Keratinocyte (primary cell): ENCODE data around the gene GLT1D1. TPM values are rescaled to one million over a fixed set of nuclear protein-coding genes. Genes with fewer than 3 reads are reported as not detected.

Experiments used
- DNase-seq: peaks from one replicate; pipeline ENCODE4 v3.0.0-alpha.2; 2011; ENCODE audit warnings: low read depth, missing footprints, low spot score
- FAIRE-seq: peaks from 2 replicates; lab custom pipeline; 2011; peaks lifted over from hg19 to GRCh38; lab: Jason Lieb, UNC
- H2AFZ ChIP-seq: 2 replicates; pipeline ENCODE4 v1.6.0; 2012; ENCODE audit warnings: low read length, control low read depth, inconsistent platforms; ENCODE audit not compliant: control insufficient read depth
- H3K27ac ChIP-seq: 2 replicates; pipeline ENCODE4 v1.5.1; 2011; ENCODE audit warnings: low read length; ENCODE audit not compliant: control insufficient read depth, insufficient read depth
- H3K27me3 ChIP-seq: 3 replicates; pipeline ENCODE4 v1.6.0; 2011; ENCODE audit warnings: low read length; ENCODE audit not compliant: control insufficient read depth, insufficient read depth; ENCODE audit errors: extremely low read depth
- H3K36me3 ChIP-seq, 2 experiments: 2 replicates in 1 of 2; 3 replicates in 1 of 2; pipeline ENCODE4 v1.5.1; 2011; ENCODE audit warnings: low read length in 2 of 2, mild to moderate bottlenecking in 1 of 2; ENCODE audit not compliant: control insufficient read depth in 2 of 2, insufficient read depth in 2 of 2; ENCODE audit errors: extremely low read depth in 1 of 2
- H3K4me1 ChIP-seq: 3 replicates; pipeline ENCODE4 v1.5.1; 2011; ENCODE audit warnings: low read length; ENCODE audit not compliant: control insufficient read depth, insufficient read depth; ENCODE audit errors: extremely low read depth
- H3K4me2 ChIP-seq: 3 replicates; pipeline ENCODE4 v1.6.0; 2011; ENCODE audit warnings: low read depth, low read length; ENCODE audit not compliant: control insufficient read depth, insufficient read depth; ENCODE audit errors: extremely low read depth
- H3K4me3 ChIP-seq, 3 experiments: fragments of 200-600 bp in 1 of 3; sonication (generic) in 1 of 3; 2 replicates in 2 of 3; 3 replicates in 1 of 3; pipeline ENCODE4 v1.5.1; 2011 to 2016; ENCODE audit warnings: low read length in 3 of 3, mild to moderate bottlenecking in 3 of 3, control low read depth in 2 of 3, inconsistent platforms in 1 of 3, low read depth in 1 of 3, mixed read lengths in 1 of 3, mixed run types in 1 of 3, moderate library complexity in 1 of 3; ENCODE audit not compliant: control insufficient read depth in 2 of 3, insufficient read depth in 2 of 3; ENCODE audit errors: extremely low read depth in 1 of 3
- H3K79me2 ChIP-seq: 2 replicates; pipeline ENCODE4 v1.6.0; 2012; ENCODE audit warnings: low read length; ENCODE audit not compliant: control insufficient read depth, insufficient read depth
- H3K9ac ChIP-seq: 3 replicates; pipeline ENCODE4 v1.6.0; 2011; ENCODE audit warnings: low read length; ENCODE audit not compliant: control insufficient read depth, insufficient read depth; ENCODE audit errors: extremely low read depth
- H3K9me1 ChIP-seq: 3 replicates; pipeline ENCODE4 v1.6.0; 2011; ENCODE audit warnings: low read length; ENCODE audit not compliant: control insufficient read depth, insufficient read depth; ENCODE audit errors: extremely low read depth
- H3K9me3 ChIP-seq: 2 replicates; pipeline ENCODE4 v1.5.1; 2012; ENCODE audit warnings: low read depth, low read length; ENCODE audit not compliant: control insufficient read depth
- H4K20me1 ChIP-seq: 3 replicates; pipeline ENCODE4 v1.6.0; 2011; ENCODE audit warnings: low read length; ENCODE audit not compliant: control insufficient read depth, insufficient read depth; ENCODE audit errors: extremely low read depth
- EZH2 ChIP-seq: IDR thresholded peaks from one replicate; pipeline ENCODE4 v1.6.1; 2012; ENCODE audit warnings: inconsistent platforms, mild to moderate bottlenecking, low read length, moderate library complexity
- dilution Hi-C: fragments of 300-500 bp; cut with MboI; formaldehyde crosslinking; loops from one replicate; pipeline ENCODE4 v1.7.0; 2020; ENCODE audit warnings: low sequenced_read_pairs; ENCODE audit not compliant: extremely low pct_ligation_motif_present
- polyA plus RNA-seq, 5 experiments: library from polyadenylated mRNA; depleted of rRNA in 3 of 5; stranded (reverse) in 3 of 5; stranded (forward) in 1 of 5; unstranded in 1 of 5; fragments of >200 nt; gene quantifications; 1 replicate in 1 of 5; 2 replicates in 3 of 5; 3 replicates in 1 of 5; pipeline versions ENCODE4 v1.2.1 to v1.2.3, GENCODE V29; 2011 to 2012; ENCODE audit warnings: missing spikeins in 2 of 5, low read depth in 1 of 5, low replicate concordance in 1 of 5
- TF ChIP-seq, protein P1 (sequence below), 3 experiments: IDR thresholded peaks in 1 of 3; conservative IDR thresholded peaks in 1 of 3; optimal IDR thresholded peaks in 1 of 3; 2 replicates in 2 of 3; 3 replicates in 1 of 3; pipeline versions ENCODE3 to v1.5.1; 2011; ENCODE audit warnings: low read length in 3 of 3, mild to moderate bottlenecking in 3 of 3, moderate library complexity in 2 of 3, control low read depth in 1 of 3, inconsistent platforms in 1 of 3; ENCODE audit not compliant: insufficient read depth in 2 of 3; ENCODE audit errors: extremely low read depth in 1 of 3

Gene GLT1D1
- polyA plus RNA-seq, 1 donor (not counting 4 experiments of a cell fraction or from before 2014, with no cell fraction given), result not detected

DNA sequence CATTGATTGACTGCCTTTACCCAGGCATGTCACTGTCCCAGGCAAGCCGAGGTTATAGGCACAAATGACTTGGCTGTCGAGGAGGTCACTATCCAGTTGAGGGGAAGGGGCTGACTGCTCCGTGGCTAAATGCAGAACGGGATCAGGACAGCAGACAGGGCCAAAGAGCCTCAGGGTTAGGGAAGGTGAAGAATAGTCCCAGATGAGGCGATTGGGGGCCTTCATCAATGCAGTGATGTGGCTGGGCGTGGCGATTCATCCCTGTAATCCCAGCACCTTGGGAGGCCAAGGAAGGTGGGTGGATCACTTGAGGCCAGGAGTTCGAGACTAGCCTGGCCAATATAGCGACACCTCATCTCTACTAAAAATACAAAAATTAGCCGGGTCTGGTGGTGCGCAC, 10.7 kb upstream of the GLT1D1 start:
- Histone ChIP-seq H3K9me3 (no peaks in the 10 kb centered on the region), H3K4me2 (no peak overlapping the region), H3K79me2 (no peaks in the 10 kb centered on the region), H3K4me3 (no peak overlapping the region), H2AFZ (no peak overlapping the region), H3K36me3 (no peaks in the 10 kb centered on the region), H3K27ac (no peak overlapping the region), H3K27me3 (no peaks in the 10 kb centered on the region), H4K20me1 (no peaks in the 10 kb centered on the region), H3K9me1 (no peaks in the 10 kb centered on the region), H3K9ac (no peak overlapping the region), H3K4me1 (no peaks in the 10 kb centered on the region)
- no peak for DNase-seq
- TF ChIP-seq, protein P1, sequence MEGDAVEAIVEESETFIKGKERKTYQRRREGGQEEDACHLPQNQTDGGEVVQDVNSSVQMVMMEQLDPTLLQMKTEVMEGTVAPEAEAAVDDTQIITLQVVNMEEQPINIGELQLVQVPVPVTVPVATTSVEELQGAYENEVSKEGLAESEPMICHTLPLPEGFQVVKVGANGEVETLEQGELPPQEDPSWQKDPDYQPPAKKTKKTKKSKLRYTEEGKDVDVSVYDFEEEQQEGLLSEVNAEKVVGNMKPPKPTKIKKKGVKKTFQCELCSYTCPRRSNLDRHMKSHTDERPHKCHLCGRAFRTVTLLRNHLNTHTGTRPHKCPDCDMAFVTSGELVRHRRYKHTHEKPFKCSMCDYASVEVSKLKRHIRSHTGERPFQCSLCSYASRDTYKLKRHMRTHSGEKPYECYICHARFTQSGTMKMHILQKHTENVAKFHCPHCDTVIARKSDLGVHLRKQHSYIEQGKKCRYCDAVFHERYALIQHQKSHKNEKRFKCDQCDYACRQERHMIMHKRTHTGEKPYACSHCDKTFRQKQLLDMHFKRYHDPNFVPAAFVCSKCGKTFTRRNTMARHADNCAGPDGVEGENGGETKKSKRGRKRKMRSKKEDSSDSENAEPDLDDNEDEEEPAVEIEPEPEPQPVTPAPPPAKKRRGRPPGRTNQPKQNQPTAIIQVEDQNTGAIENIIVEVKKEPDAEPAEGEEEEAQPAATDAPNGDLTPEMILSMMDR (optimal IDR thresholded peaks at IDR 0.05 in 1 of 3, IDR thresholded peaks at IDR 0.05 in 1 of 3, conservative IDR thresholded peaks at IDR 0.05 in 1 of 3; ENCODE audit: extremely low read depth in 1 of 3, insufficient read depth in 2 of 3, low read length in 3 of 3), result no peak
- no peak for TF ChIP-seq EZH2
- dilution Hi-C loops, result no loop called here
- FAIRE-seq, result no peak

DNA sequence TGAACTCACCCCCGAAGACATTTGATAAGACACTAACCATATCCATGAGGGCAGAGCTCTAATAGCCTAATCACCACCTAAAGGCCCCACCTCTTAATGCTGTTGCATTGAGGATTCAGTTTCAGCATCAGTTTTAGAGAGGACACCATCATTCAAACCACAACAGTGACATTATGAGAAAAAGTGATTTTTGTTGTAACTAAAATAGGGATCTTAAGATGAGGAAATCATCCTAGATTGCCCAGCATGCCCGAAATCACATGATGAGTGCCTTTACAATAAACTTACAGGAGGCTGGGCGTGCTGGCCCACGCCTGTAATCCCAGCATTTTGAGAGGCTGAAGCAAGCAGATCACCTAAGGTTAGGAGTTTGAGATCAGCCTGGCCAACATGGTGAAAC, 9.7 kb upstream of the GLT1D1 start:
- Histone ChIP-seq H3K4me1 (no peaks in the 10 kb centered on the region), H3K79me2 (no peaks in the 10 kb centered on the region), H3K9me1 (no peaks in the 10 kb centered on the region), H3K4me3 (no peak overlapping the region), H4K20me1 (no peaks in the 10 kb centered on the region), H2AFZ (no peak overlapping the region), H3K9me3 (no peaks in the 10 kb centered on the region), H3K27ac (no peak overlapping the region), H3K36me3 (no peaks in the 10 kb centered on the region), H3K4me2 (no peak overlapping the region), H3K27me3 (no peaks in the 10 kb centered on the region), H3K9ac (no peak overlapping the region)
- FAIRE-seq (no peak), DNase-seq (no peak)
- TF ChIP-seq, protein P1 (optimal IDR thresholded peaks at IDR 0.05 in 1 of 3, IDR thresholded peaks at IDR 0.05 in 1 of 3, conservative IDR thresholded peaks at IDR 0.05 in 1 of 3; ENCODE audit: extremely low read depth in 1 of 3, insufficient read depth in 2 of 3, low read length in 3 of 3), result no peak
- TF ChIP-seq EZH2, result no peak
- dilution Hi-C loops, result no loop called here
